Raji (cell line): ENCODE results near the gene RAET1G.

Experiments used
- POLR2A ChIP-seq: IDR thresholded peaks from 2 replicates; pipeline ENCODE4 v1.6.1; 2011; ENCODE audit warnings: low read depth, low read length, control low read depth; ENCODE audit not compliant: insufficient read depth

The RAET1G gene

GRCh38 chr6:149895833-149896271 lies 27.1 kb downstream of the RAET1G start:
- no peak for TF ChIP-seq POLR2A

DNA sequence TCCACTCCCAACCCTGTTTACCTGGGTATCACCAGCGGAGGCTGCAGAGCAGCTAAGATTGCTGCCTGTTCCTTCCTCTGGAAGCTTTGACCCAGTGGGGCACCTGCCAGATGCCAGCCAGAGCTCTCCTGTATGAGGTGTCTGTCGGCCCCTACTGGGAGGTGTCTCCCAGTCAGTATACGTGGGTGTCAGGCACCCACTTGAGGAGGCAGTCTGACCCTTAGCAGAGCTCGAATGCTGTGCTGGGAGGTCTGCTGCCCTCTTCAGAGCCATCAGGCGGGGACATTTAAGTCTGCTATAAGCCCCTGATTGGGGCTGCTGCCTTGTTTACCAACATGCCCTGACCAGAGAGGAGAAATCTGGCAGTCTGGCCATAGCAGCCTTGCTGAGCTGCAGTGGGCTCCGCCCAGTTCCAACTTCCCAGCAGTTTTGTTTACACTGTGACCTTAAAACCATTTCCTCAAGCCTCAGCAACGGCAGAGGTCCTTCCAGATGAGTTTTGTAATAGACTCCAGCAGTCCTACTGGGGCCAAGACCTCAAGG lies 27.8 kb downstream of the RAET1G start:
- no peak for TF ChIP-seq POLR2A

DNA sequence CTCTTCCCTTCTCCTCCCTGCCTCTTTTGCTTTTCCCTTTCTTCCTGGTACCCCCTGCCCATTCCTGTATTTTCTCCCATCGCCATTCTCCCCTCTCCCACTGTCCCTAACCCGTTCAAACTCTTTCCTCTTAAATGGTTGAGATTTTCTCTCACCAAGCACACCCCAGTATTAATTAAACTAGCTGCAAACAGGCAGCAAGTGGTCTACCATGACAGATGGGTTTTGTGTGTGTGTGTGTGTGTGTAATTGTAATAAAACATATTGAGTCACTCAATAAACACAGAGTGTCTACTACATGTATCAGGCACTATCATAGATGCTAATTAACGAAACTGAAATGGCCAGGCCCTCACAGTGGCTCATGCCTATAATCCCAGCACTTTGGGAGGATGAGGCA lies 31.7 kb downstream of the RAET1G start:
- TF ChIP-seq POLR2A, result no peak

DNA sequence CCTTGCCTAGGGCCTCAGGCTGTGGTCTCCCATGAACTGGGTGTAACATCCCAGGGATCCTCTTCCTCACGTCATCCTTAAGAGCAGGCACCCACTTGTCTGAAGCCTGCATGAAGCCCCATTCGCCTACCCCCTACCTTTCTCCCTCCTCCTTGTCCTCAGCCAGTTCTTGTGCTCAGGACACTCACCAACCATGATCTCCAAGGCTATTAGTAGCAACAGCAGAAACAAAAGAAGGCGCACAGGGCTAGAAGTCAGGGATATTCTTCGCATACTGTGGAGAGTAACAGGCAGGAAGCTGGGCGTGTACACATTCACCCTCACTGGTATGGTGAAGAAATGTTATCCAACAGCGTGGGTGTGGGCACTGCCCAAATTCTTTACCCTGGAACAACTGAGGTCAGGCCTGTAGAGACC lies 32.3 kb downstream of the RAET1G start:
- no peak for TF ChIP-seq POLR2A

- TF ChIP-seq POLR2A, result no peak
Measured at GRCh38 chr6:149889326-149889725, 33.6 kb downstream of the RAET1G start.

DNA sequence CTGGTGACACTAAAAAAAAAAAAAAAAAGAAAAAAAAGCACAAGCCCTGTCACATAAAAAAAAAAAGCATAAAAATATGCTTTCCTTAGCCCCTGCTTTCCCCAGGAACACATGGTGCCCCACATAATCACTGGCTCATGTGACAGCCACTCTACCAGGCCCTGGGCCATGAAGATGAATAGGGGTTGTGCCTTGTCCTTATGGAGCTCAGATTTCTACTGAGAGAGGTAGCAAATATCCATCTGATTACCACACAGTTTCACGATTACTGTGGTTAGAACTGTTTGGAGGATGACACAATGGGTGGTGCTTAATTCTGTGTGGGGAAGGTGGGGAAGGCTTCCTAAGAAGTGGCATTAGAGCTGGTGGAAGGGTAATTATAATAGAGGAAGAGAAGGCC lies 34.3 kb downstream of the RAET1G start:
- no peak for TF ChIP-seq POLR2A

GRCh38 chr6:149888093-149888492 lies 34.8 kb downstream of the RAET1G start:
- no peak for TF ChIP-seq POLR2A

DNA sequence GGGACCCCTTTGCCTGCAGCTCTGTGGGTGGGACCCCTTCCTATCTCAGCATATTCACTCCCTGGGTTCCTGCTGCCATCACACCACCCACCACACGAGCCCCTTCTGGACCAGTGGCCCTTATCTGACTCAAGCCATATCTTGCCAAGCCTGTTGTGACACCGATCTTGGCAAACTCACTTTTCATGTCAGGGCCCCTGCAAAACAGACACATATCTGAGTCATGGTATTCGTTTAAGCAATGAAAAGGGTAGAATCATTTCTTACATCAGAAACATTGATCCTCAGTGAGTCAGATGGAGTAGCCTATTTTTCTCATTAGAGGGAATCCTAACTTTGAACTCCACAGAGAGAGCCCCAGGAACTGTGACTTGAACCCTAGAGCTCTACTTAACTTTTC lies 35.6 kb downstream of the RAET1G start:
- no peak for TF ChIP-seq POLR2A

GRCh38 chr6:149885888-149886287 lies 37.0 kb downstream of the RAET1G start:
- no peak for TF ChIP-seq POLR2A

- TF ChIP-seq POLR2A, result no peak
Measured at GRCh38 chr6:149884617-149885016, 38.3 kb downstream of the RAET1G start.

GRCh38 chr6:149884215-149884614 lies 38.7 kb downstream of the RAET1G start:
- no peak for TF ChIP-seq POLR2A

- no peak for TF ChIP-seq POLR2A
Measured at GRCh38 chr6:149881860-149882259, 41.1 kb downstream of the RAET1G start.

GRCh38 chr6:149881066-149881766 lies 41.7 kb downstream of the RAET1G start:
- TF ChIP-seq POLR2A, result no peak

GRCh38 chr6:149877659-149878058 lies 45.3 kb downstream of the RAET1G start:
- TF ChIP-seq POLR2A, result no peak

DNA sequence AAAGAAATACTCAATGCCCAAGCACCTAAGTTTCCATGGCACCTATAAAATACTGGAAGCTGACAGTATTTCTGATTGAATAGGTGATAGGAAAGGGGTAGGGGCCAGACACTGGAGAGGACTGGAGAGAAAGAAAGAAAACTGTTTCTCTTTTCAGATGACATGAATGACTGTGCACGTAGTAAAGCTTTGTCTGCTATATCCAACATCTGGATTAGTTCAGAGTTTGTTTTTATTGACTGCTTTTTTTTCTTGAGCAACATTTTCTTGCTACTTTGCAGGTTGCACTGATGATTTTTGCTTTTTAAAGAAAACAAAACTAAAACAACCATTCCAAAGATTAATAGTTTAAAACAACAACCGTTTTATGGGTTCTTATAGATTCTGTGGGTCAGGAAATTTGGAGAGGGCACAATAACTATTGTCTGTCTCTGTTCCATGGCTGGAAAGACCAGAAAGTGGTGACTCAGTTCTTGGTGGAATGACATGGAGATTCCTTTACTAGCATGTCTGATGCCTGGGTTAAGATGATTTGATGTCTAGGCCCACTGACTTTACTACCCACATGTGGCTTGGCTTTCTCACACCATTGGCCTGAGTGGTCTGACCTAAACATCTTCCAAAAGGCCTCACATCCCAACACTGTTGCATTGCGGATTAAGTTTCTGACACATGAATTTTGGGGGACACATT lies 46.5 kb downstream of the RAET1G start:
- no peak for TF ChIP-seq POLR2A

DNA sequence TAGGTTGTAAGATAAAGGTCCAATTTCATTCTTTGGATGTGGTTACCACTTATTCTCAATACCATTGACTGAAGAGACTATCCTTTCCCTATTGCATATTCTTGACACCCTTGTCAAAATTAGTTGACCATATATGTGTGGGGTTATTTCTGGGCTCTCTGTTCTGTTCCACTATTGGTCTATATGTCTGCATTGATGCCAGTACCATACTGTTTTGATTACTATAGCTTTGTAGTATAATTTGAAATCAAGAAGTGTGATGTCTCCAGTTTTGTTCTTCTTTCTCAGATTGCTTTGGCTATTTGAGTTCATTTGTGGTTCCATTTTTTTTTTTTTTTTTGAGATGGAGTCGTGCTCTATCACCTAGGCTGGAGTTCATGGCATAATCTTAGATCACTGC lies 50.7 kb downstream of the RAET1G start:
- TF ChIP-seq POLR2A, result no peak
